ENCODE results near the gene PLPPR4. TPM values are rescaled to one million over a fixed set of nuclear protein-coding genes. Genes with fewer than 3 reads are reported as not detected.

The PLPPR4 gene
- polyA plus RNA-seq, 1 donor (not counting 4 experiments of a cell fraction or from before 2014, with no cell fraction given) = not detected

DNA sequence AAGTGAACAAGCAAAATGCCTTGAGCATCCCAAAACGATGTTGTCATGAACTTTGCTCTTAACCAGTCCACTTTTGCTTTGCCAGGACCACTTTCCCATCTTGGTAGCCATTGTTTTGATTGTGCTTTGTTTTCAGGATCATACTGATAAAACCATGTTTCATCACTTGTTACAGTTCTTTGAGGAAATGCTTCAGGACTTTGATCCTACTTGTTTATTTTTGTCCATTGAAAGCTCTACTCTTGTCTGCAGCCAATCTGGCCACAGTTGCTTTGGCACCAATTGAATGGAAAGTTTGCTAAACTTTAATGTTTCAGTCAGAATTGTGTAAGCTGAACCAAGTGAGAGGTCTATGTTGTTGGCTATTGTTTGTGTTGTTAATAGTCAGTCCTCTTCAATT, 12.8 kb downstream of the PLPPR4 start:
- DNase-seq (ENCODE audit: low read depth, low spot score) (no peak), FAIRE-seq (no peak)
- no peaks in the 10 kb centered on the region for H3K79me2 ChIP-seq (ENCODE audit: control insufficient read depth, insufficient read depth, low read length)
- dilution Hi-C loops (cut with MboI; ENCODE audit: extremely low pct_ligation_motif_present, low sequenced_read_pairs) = no loop called here
- no peak overlapping the region for H3K27ac ChIP-seq (ENCODE audit: control insufficient read depth, insufficient read depth, low read length)
- H3K4me2 ChIP-seq (ENCODE audit: control insufficient read depth, extremely low read depth, insufficient read depth, low read depth, low read length) = no peak overlapping the region
- H4K20me1 ChIP-seq (ENCODE audit: control insufficient read depth, extremely low read depth, insufficient read depth, low read length) = no peaks in the 10 kb centered on the region
- no peaks in the 10 kb centered on the region for H3K9me3 ChIP-seq (ENCODE audit: control insufficient read depth, low read depth, low read length)
- H3K4me3 ChIP-seq (ENCODE audit: control insufficient read depth in 2 of 3, extremely low read depth in 1 of 3, insufficient read depth in 2 of 3, low read depth in 1 of 3, low read length in 3 of 3) = no peak overlapping the region
- H3K9me1 ChIP-seq (ENCODE audit: control insufficient read depth, extremely low read depth, insufficient read depth, low read length) = no peaks in the 10 kb centered on the region
- H2AFZ ChIP-seq (ENCODE audit: control insufficient read depth, low read length) = no peak overlapping the region
- H3K27me3 ChIP-seq (ENCODE audit: control insufficient read depth, extremely low read depth, insufficient read depth, low read length) = no peaks in the 10 kb centered on the region
- no peaks in the 10 kb centered on the region for H3K36me3 ChIP-seq (ENCODE audit: control insufficient read depth in 2 of 2, extremely low read depth in 1 of 2, insufficient read depth in 2 of 2, low read length in 2 of 2)
- H3K9ac ChIP-seq (ENCODE audit: control insufficient read depth, extremely low read depth, insufficient read depth, low read length) = no peak overlapping the region
- no peak for TF ChIP-seq EZH2 (IDR thresholded peaks at IDR 0.05; ENCODE audit: low read length)
- TF ChIP-seq, protein P1, sequence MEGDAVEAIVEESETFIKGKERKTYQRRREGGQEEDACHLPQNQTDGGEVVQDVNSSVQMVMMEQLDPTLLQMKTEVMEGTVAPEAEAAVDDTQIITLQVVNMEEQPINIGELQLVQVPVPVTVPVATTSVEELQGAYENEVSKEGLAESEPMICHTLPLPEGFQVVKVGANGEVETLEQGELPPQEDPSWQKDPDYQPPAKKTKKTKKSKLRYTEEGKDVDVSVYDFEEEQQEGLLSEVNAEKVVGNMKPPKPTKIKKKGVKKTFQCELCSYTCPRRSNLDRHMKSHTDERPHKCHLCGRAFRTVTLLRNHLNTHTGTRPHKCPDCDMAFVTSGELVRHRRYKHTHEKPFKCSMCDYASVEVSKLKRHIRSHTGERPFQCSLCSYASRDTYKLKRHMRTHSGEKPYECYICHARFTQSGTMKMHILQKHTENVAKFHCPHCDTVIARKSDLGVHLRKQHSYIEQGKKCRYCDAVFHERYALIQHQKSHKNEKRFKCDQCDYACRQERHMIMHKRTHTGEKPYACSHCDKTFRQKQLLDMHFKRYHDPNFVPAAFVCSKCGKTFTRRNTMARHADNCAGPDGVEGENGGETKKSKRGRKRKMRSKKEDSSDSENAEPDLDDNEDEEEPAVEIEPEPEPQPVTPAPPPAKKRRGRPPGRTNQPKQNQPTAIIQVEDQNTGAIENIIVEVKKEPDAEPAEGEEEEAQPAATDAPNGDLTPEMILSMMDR (optimal IDR thresholded peaks at IDR 0.05 in 1 of 3, IDR thresholded peaks at IDR 0.05 in 1 of 3, conservative IDR thresholded peaks at IDR 0.05 in 1 of 3; ENCODE audit: extremely low read depth in 1 of 3, insufficient read depth in 2 of 3, low read length in 3 of 3) = no peak
- no peaks in the 10 kb centered on the region for H3K4me1 ChIP-seq (ENCODE audit: control insufficient read depth, extremely low read depth, insufficient read depth, low read length)

DNA sequence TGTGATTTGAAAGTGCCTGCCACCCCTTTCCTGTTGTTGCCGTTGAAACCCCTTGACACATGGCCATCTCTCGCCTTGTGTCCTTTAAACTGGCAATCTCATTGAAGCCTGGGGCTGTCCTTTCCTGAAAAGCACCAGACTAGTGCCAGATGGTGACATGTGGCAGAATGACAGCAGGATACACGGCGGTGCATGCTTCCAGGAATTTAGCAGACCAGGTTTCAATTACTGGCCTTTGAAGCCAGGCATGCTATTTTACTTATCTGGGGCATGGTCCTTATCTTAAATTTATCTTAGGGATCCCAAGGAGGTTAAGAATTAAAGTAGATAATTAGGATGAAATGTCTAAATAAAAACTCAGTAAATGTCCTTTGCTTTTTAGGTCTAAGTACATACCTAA, 15.2 kb downstream of the PLPPR4 start:
- Histone ChIP-seq H3K9me1 (ENCODE audit: control insufficient read depth, extremely low read depth, insufficient read depth, low read length) (no peaks in the 10 kb centered on the region), H3K9me3 (ENCODE audit: control insufficient read depth, low read depth, low read length) (no peaks in the 10 kb centered on the region), H2AFZ (ENCODE audit: control insufficient read depth, low read length) (no peak overlapping the region), H3K4me2 (ENCODE audit: control insufficient read depth, extremely low read depth, insufficient read depth, low read depth, low read length) (no peak overlapping the region), H3K9ac (ENCODE audit: control insufficient read depth, extremely low read depth, insufficient read depth, low read length) (no peak overlapping the region), H3K4me3 (ENCODE audit: control insufficient read depth in 2 of 3, extremely low read depth in 1 of 3, insufficient read depth in 2 of 3, low read depth in 1 of 3, low read length in 3 of 3) (no peak overlapping the region), H3K27ac (ENCODE audit: control insufficient read depth, insufficient read depth, low read length) (no peak overlapping the region), H3K27me3 (ENCODE audit: control insufficient read depth, extremely low read depth, insufficient read depth, low read length) (no peaks in the 10 kb centered on the region), H3K36me3 (ENCODE audit: control insufficient read depth in 2 of 2, extremely low read depth in 1 of 2, insufficient read depth in 2 of 2, low read length in 2 of 2) (no peaks in the 10 kb centered on the region), H3K79me2 (ENCODE audit: control insufficient read depth, insufficient read depth, low read length) (no peaks in the 10 kb centered on the region), H4K20me1 (ENCODE audit: control insufficient read depth, extremely low read depth, insufficient read depth, low read length) (no peaks in the 10 kb centered on the region), H3K4me1 (ENCODE audit: control insufficient read depth, extremely low read depth, insufficient read depth, low read length) (no peaks in the 10 kb centered on the region)
- dilution Hi-C loops (cut with MboI; ENCODE audit: extremely low pct_ligation_motif_present, low sequenced_read_pairs) = no loop called here
- TF ChIP-seq EZH2 (IDR thresholded peaks at IDR 0.05; ENCODE audit: low read length) = no peak
- TF ChIP-seq, protein P1 (optimal IDR thresholded peaks at IDR 0.05 in 1 of 3, IDR thresholded peaks at IDR 0.05 in 1 of 3, conservative IDR thresholded peaks at IDR 0.05 in 1 of 3; ENCODE audit: extremely low read depth in 1 of 3, insufficient read depth in 2 of 3, low read length in 3 of 3) = no peak
- DNase-seq (ENCODE audit: low read depth, low spot score) (no peak), FAIRE-seq (no peak)

All from keratinocyte (primary cell).